SK-N-SH (cell line): ENCODE results near the gene MMP21.

Experiments used
- EP300 ChIP-seq, 2 experiments: IDR thresholded peaks; 2 replicates each; pipeline versions ENCODE4 v1.4.0 to v1.6.1; 2012; ENCODE audit warnings: borderline replicate concordance in 1 of 2, low read depth in 1 of 2, low read length in 1 of 2
- EZH2phosphoT487 ChIP-seq: fragments of 200-600 bp; sonication (generic); IDR thresholded peaks from 2 replicates; pipeline ENCODE4 v1.6.1; 2017; ENCODE audit warnings: low read depth, mixed run types, mild to moderate bottlenecking, antibody characterized with exemption, moderate library complexity, borderline replicate concordance
- IRF3 ChIP-seq: fragments of 150-350 bp; IDR thresholded peaks from 2 replicates; pipeline ENCODE4 v1.6.1; 2016; ENCODE audit warnings: mild to moderate bottlenecking, low read depth, low read length
- RFX5 ChIP-seq: IDR thresholded peaks from 2 replicates; pipeline ENCODE4 v1.6.1; 2012; ENCODE audit warnings: mild to moderate bottlenecking, improper control_type of control experiment, low read length
- SIN3A ChIP-seq: IDR thresholded peaks from 2 replicates; pipeline ENCODE4 v1.6.1; 2012; ENCODE audit warnings: low read depth, mild to moderate bottlenecking, low read length, moderate library complexity, borderline replicate concordance
- YY1 ChIP-seq: IDR thresholded peaks from 2 replicates; pipeline ENCODE4 v1.4.0; 2012; ENCODE audit warnings: low read depth, mild to moderate bottlenecking
- ZBTB33 ChIP-seq: IDR thresholded peaks from 2 replicates; pipeline ENCODE4 v1.4.0; 2012; ENCODE audit warnings: low read depth, borderline replicate concordance
- TF ChIP-seq, protein P1 (sequence below): fragments of 200-600 bp; sonication (generic); IDR thresholded peaks from 2 replicates; pipeline ENCODE4 v1.6.1; 2017; ENCODE audit warnings: antibody characterized with exemption, mild to moderate bottlenecking, moderate library complexity

DNA sequence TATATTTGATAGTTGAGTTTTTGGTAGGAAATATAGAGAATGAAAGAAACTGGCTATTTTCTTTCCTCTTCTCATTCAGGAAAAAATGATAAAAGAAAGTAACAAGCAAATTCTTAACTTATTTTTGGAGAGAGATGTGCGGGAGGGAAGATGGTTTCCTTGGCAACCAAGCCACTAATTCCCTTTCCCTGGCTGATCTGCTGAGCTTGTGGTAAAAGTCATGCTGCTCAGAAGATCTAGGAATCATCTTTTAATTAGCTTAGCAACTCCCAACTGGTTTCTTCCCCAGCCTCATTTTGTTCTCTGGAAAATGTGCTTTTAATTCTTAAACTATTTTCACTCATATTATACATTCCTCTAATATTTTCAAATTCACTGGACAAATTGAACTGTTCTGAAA lies 35.6 kb upstream of the MMP21 start:
- TF ChIP-seq, protein P1, sequence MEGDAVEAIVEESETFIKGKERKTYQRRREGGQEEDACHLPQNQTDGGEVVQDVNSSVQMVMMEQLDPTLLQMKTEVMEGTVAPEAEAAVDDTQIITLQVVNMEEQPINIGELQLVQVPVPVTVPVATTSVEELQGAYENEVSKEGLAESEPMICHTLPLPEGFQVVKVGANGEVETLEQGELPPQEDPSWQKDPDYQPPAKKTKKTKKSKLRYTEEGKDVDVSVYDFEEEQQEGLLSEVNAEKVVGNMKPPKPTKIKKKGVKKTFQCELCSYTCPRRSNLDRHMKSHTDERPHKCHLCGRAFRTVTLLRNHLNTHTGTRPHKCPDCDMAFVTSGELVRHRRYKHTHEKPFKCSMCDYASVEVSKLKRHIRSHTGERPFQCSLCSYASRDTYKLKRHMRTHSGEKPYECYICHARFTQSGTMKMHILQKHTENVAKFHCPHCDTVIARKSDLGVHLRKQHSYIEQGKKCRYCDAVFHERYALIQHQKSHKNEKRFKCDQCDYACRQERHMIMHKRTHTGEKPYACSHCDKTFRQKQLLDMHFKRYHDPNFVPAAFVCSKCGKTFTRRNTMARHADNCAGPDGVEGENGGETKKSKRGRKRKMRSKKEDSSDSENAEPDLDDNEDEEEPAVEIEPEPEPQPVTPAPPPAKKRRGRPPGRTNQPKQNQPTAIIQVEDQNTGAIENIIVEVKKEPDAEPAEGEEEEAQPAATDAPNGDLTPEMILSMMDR: no peak
- TF ChIP-seq EP300 (IDR thresholded peaks at IDR 0.05; ENCODE audit: borderline replicate concordance in 1 of 2, low read depth in 1 of 2, low read length in 1 of 2): no peak
- TF ChIP-seq EZH2phosphoT487: no peak
- TF ChIP-seq SIN3A: no peak
- TF ChIP-seq RFX5: no peak
- no peak for TF ChIP-seq YY1
- no peak for TF ChIP-seq ZBTB33
- TF ChIP-seq IRF3: no peak
